ENCODE measurements around the gene MYO1D.

MYO1D gene

GRCh38 chr17:32875230-32875917 lies 1.6 kb downstream of the MYO1D start:
- in situ Hi-C loops (cut with MboI; ENCODE audit: low pct_unique_long_range_greater_than_20kb, low sequenced_read_pairs, unreplicated experiment) = loop anchor here (5.0 kb wide), 1 partner anchor 93 kb away; no protein-coding TSS in a partner anchor
- DNase-seq (ENCODE audit: low spot score) = no peak
- no peak for TF ChIP-seq CTCF (IDR thresholded peaks at IDR 0.05; ENCODE audit: extremely low read depth, insufficient read depth, missing control alignments)

- no peak for TF ChIP-seq CTCF (IDR thresholded peaks at IDR 0.05; ENCODE audit: extremely low read depth, insufficient read depth, missing control alignments)
- no peak for DNase-seq (ENCODE audit: low spot score)
- in situ Hi-C loops (cut with MboI; ENCODE audit: low pct_unique_long_range_greater_than_20kb, low sequenced_read_pairs, unreplicated experiment) = no loop called here
Observed at GRCh38 chr17:32873114-32873513, 3.8 kb downstream of the MYO1D start.

- DNase-seq (ENCODE audit: low spot score) = no peak
- in situ Hi-C loops (cut with MboI; ENCODE audit: low pct_unique_long_range_greater_than_20kb, low sequenced_read_pairs, unreplicated experiment) = no loop called here
- no peak for TF ChIP-seq CTCF (IDR thresholded peaks at IDR 0.05; ENCODE audit: extremely low read depth, insufficient read depth, missing control alignments)
Observed at GRCh38 chr17:32871746-32872145, 5.2 kb downstream of the MYO1D start.

- in situ Hi-C loops (cut with MboI; ENCODE audit: low pct_unique_long_range_greater_than_20kb, low sequenced_read_pairs, unreplicated experiment) = no loop called here
- DNase-seq (ENCODE audit: low spot score) = no peak
- no peak for TF ChIP-seq CTCF (IDR thresholded peaks at IDR 0.05; ENCODE audit: extremely low read depth, insufficient read depth, missing control alignments)
Observed at GRCh38 chr17:32870969-32871368, 6.0 kb downstream of the MYO1D start.

- TF ChIP-seq CTCF (IDR thresholded peaks at IDR 0.05; ENCODE audit: extremely low read depth, insufficient read depth, missing control alignments) = no peak
- in situ Hi-C loops (cut with MboI; ENCODE audit: low pct_unique_long_range_greater_than_20kb, low sequenced_read_pairs, unreplicated experiment) = no loop called here
- no peak for DNase-seq (ENCODE audit: low spot score)
Observed at GRCh38 chr17:32870027-32870670, 6.8 kb downstream of the MYO1D start.

GRCh38 chr17:32869345-32870026 lies 7.4 kb downstream of the MYO1D start:
- DNase-seq (ENCODE audit: low spot score) = no peak

More at GRCh38 chr17:32869345-32870026, 7.4 kb downstream of the MYO1D start:
- TF ChIP-seq CTCF (IDR thresholded peaks at IDR 0.05; ENCODE audit: extremely low read depth, insufficient read depth, missing control alignments) = no peak
- in situ Hi-C loops (cut with MboI; ENCODE audit: low pct_unique_long_range_greater_than_20kb, low sequenced_read_pairs, unreplicated experiment) = no loop called here

All from GM13977 (cell line).